SK-N-DZ (cell line): ENCODE data around the gene PRKCE.

ENCODE experiments used
- DNase-seq: peaks from one replicate; pipeline ENCODE4 v3.0.0-alpha.2; 2015; ENCODE audit warnings: low spot score

The PRKCE gene

GRCh38 chr2:45833301-45833967 lies 182.0 kb downstream of the PRKCE start:
- no peak for DNase-seq

DNA sequence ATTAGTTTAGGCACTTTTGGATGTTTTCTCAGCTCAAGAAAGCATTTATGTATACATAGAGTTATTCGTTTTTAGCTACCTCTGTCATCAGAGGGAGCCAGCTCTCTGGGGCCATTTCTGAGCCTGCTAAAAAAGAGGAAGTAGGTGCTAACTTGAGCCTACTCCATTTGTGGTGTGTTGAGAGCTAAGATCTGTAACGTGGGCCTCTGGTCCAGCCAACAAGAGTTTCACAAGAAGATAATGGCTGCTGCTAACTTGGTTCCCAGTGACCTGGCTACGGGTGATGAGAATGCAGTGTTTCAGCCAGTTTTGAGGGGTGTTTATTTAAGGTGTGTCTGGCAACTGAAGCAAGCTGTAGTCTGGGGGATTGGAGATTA lies 182.5 kb downstream of the PRKCE start:
- DNase-seq = no peak

DNA sequence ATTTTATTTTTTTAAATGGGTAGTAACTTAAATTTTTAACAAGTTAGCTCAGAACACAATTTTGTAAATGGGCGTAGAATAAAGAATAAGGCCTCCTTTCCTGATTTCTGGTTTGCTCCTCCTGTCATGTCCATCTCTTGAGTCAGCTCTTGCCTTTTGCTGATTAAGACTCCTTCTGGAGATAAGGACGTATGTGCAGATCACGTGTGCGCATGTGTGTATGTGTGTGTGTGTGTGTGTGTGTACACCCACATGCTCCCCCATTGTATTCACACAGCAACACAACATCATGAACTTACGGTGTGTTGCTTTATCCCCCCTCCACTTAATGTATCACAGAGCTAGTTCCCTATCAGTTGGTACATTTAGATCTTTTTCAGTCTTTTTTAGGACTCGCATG lies 182.9 kb downstream of the PRKCE start:
- no peak for DNase-seq

- DNase-seq = no peak
Measured at GRCh38 chr2:45834858-45835257, 183.4 kb downstream of the PRKCE start.

DNA sequence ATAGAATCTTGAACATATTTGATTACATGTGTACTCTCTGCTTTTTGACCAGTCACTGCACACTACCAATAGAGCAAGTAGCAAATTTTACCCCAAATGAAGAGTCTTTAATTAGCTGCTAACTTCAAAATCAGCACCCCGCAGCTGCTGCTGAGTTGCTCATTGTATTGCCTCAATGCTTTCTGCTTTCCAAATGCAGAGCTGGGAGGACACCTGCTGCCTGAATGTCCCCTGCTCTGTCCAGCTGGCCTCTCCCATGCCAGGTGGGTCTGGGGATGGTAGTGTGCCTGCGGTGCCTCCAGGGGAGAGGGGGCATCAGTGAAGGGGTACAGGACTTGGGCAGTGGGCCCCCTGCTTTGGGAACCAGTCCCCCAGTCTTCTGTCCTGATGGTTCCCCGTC lies 184.8 kb downstream of the PRKCE start:
- no peak for DNase-seq

GRCh38 chr2:45836740-45837139 lies 185.3 kb downstream of the PRKCE start:
- no peak for DNase-seq

DNA sequence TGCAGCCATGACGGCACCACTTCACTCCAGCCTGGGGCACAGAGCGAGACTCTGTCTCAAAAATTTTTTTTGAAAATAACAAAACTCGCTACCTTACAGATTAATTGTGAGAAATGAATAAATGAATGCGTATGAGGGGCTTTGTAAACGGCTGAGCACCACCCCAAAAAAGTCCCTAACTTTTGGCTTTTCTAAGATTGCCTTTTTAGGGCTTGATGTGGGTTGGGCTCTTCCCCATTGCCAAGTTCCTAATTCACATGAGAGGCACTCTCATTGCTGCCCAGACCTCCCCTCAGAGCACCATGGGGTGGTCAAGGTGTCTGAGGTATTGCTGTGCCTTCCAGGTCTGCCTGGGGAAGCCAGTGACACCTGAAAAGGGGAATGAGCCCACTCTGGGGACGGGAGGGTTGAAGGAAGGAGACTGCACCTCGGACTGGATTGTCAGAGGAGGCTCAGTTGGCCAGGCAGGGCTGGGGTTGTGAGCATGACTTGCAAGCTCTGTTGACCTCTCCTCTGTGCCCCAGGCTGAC lies 186.4 kb downstream of the PRKCE start:
- DNase-seq = no peak

DNA sequence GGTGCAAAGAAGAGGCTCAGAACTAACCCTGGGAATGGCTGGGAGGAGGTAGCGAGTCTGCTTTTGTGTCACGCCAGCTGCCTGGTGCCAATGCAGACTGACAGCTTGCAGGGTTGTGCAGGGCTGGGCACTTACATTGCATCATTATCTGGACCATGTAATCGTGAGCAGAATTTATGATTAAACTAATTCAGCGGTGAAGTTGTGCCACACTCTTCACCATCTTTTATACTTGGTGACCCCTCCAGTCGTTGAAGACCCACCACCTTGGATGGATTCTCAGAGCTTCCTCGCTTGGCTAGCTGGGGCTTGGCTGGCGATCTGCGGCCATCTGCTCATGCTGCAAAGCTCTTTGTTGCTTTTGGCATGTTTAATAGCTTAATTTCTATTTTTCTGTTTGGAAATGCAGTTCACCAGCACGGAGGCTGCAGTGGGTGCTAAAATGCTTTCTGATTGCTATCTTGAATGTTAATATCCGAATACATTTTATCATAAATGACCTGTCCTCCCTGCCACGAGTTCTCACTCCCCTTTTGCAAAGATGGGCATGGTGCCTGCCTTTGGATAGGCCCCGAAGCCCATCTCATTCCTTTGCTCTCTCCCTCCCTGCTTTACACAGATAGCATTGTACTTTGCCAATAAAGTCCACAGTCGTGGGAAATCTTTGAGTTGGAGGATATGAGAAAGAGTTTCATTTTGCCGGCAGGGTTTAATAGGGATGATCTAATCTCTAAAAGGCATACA lies 188.2 kb downstream of the PRKCE start:
- no peak for DNase-seq

GRCh38 chr2:45840481-45840880 lies 189.0 kb downstream of the PRKCE start:
- DNase-seq = no peak

DNA sequence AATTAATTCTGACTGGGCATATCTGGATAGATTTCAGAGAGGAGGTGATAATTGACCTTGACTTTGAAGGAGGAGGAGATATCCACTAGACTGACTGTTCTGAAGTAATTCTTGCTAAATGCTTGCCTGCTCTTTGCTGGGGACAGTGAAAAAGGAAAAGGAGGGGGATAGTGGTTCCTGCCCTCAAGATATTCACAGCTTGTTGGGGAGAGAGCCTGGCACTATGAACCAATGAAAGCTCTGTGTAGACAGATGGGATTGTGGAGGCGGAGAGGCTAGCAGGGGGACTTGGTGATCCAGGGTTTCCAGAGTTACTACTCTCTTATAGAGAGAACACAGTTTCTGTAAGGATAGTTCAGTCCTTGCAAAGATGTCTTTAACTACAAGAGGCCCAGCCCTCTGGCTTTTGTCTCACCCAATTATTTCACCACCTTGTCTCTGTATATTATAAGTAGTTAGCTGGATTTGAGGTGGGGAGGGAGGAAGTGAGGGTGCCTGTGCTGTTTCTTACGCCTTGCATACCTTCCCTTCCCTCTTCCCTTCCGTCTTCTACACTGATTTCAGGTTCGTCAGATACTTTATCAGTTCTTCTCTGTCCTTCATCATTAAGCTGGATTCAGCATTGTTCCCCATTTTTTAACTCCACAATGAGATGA lies 190.4 kb downstream of the PRKCE start:
- DNase-seq = peak; percentile 70

DNA sequence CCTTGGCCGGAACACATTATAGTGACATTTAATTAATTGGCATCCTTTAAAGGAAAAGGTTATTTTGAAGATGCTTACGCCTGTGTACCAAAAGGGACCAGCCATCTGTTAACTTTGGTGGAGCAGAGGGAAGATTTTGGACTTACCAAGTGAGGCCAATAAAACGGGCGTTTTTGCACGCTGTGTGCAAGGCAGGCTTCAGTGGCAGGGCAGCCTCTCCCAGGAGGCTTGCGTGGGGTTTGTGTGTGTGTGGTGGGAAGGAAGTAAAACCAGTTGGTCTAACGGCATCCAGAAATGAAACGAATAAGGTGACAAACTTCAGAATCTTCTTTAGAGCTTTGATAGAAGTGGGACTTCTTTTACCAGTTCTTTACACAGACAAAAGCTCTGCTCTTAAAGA lies 191.7 kb downstream of the PRKCE start:
- no peak for DNase-seq

GRCh38 chr2:45844796-45845457 lies 193.5 kb downstream of the PRKCE start:
- DNase-seq = no peak

DNA sequence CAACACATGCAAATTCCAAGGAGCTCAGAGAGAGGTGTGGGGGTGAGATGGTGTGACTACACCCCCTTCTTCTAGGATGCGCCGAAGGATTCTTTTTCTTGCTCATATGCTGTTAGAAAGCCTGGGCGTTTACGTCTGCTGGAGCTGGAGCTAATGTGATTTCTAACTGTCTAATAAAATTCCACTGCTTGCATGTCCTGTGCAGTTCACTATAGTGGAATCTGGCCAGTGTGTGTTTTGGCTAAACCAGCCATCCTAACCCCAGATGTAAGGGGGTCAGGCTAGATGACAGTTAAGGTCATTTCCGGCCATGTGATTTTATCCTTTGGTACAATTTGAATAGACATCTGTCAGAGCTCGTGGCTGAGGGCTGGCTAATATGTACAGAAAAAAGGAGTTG lies 194.1 kb downstream of the PRKCE start:
- peak; percentile 28 for DNase-seq

- no peak for DNase-seq
Measured at GRCh38 chr2:45849491-45850283, 198.2 kb downstream of the PRKCE start.

DNA sequence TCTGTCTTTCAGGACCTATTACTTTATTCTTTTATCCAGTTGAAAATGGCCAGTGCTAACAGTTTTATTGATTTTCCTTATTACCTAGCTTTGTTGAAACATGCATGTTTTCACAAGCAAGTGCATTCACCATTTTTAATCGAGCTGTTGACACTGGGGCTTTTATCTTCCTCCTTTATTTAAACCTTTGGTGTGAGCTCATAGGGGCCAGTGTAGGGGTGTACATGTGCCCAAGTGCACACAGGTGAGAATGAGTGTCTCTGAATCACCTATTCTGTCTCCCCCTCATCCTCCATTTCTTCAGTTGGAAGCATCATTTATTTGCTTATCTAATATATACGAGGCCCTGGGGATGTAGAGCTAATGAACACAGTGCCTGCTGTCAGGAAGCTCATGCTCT lies 199.1 kb downstream of the PRKCE start:
- no peak for DNase-seq

- DNase-seq = no peak
Measured at GRCh38 chr2:45851111-45851510, 199.6 kb downstream of the PRKCE start.

DNA sequence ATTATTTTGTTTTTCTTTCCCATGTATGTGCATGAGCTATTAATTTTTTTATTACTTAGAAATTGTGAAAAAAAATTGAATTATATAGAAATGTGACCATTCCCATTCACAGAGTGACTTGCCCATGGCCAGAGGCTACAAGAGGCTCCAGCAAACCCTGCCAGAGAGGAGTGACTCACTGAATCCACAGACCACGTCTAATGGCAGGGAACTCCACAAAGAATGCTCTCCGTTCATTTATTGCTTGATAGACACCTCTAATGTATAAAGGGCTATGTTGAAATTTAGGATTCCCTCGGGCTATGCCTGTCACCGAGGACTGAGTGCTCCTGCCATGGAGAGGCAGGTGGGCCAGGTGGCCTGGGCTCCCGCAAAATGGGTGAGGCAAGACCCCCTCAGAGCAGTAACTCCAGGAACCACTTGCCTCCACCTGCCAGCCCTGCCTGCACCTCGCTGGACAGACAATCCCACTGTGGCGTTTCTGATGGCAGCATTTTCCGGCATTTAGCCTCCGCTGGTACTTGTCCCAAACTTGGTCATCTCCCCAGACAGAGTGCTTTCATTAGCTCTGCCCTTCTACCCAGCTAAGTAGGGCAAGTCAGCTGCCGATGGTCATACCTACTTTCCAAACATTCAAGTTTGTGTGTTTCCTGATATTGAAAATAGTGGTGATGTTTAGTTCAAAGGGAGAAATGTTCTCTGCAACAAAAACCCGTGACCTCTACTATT lies 200.3 kb downstream of the PRKCE start:
- no peak for DNase-seq

DNA sequence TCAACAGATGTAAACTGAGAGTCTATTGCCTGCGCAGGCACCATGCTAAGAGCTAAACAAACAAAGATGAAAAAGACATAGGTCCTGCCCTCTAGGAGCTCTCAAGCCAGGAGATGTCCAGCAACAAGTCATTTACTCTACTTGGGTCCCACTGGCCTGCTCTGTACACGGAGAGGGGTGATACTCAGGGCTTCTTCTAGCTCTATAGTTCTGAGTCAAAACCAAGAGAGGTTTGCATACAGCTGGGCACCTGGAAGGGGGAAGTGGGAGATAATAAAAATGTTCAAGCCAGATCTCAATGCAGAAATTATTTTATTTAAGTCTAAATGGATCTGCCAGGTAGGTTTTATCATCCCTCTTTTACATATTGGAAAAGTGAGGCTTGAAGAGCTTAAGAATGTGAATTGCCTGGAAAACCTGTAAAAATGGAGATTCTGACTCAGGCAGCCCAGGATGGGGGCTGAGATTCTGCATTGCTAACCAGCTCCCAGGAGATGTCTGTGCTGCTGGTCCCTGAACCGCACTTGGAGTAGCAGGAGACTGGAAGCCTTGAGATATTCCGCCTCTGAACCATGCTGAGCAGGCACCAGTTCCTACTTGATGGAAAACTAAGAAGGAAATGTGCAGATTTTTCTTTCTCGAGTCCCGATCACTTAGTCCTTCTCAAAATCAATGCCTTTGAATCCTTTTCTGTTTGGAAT lies 201.1 kb downstream of the PRKCE start:
- no peak for DNase-seq

DNA sequence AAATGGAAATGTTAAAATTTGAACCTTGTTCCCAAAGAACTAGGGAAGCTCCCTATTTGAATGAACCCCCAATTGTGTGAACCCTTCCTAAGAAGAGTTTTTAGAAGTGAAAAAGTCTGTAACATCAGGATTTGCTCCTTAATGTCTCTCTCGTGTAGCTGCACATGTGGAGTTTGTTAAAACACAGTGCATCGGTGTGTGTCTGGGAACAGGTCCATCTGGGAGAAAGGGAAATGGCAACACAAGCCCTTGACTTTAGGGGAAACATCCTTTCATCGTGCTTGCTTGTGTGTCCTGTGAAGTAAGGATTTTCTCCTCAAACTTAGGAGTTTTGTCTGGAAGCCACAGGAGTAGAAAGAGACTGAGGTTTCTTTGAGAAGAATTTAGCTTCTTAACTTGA lies 203.9 kb downstream of the PRKCE start:
- no peak for DNase-seq
